ENCODE data around the gene FOXR1. TPM values are rescaled to one million over a fixed set of nuclear protein-coding genes. Genes with fewer than 3 reads are reported as not detected.
A peak's percentile ranks its signal among the peaks of the same experiment; 100 is the strongest.

The FOXR1 gene
- total and polyA plus RNA-seq, 7 donors = not detected

- 33 to 59% (median 37%) methylated on average over 15 of the region's 15 CpGs for WGBS, 3 donors
- Histone ChIP-seq H3K9me3 (no peaks in the 10 kb centered on the region), H3K36me3 (ENCODE audit: insufficient read depth in 1 of 2, low read depth in 1 of 2) (peaks cover 0 to 64% of the 10 kb centered on the region in 2 donors), H3K27ac (peak overlapping the region; percentile 93), H3K4me1 (peaks cover 85% of the 10 kb centered on the region), H3K4me3 (peak overlapping the region; percentile 38), H3K27me3 (ENCODE audit: insufficient read depth in 3 of 3, low read length in 2 of 3) (no peaks in the 10 kb centered on the region)
- DNase-seq = no peak
- peak in 1 of 4 donors; percentile 9 for ATAC-seq
- TF ChIP-seq, protein P1, sequence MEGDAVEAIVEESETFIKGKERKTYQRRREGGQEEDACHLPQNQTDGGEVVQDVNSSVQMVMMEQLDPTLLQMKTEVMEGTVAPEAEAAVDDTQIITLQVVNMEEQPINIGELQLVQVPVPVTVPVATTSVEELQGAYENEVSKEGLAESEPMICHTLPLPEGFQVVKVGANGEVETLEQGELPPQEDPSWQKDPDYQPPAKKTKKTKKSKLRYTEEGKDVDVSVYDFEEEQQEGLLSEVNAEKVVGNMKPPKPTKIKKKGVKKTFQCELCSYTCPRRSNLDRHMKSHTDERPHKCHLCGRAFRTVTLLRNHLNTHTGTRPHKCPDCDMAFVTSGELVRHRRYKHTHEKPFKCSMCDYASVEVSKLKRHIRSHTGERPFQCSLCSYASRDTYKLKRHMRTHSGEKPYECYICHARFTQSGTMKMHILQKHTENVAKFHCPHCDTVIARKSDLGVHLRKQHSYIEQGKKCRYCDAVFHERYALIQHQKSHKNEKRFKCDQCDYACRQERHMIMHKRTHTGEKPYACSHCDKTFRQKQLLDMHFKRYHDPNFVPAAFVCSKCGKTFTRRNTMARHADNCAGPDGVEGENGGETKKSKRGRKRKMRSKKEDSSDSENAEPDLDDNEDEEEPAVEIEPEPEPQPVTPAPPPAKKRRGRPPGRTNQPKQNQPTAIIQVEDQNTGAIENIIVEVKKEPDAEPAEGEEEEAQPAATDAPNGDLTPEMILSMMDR (IDR thresholded peaks at IDR 0.05) = no peak
- intact Hi-C loops (cut with DNase I) = no loop called here
Observed at GRCh38 chr11:119024430-119025098, 53.0 kb downstream of the FOXR1 start.

- intact Hi-C loops (cut with DNase I) = no loop called here
- DNase-seq (no peak), ATAC-seq (peak in 1 of 4 donors; percentile 22)
- 19 to 39% (median 20%) methylated on average over 5 of the region's 5 CpGs for WGBS, 3 donors
- Histone ChIP-seq H3K36me3 (ENCODE audit: insufficient read depth in 1 of 2, low read depth in 1 of 2) (peaks cover 0 to 64% of the 10 kb centered on the region in 2 donors), H3K4me3 (peak overlapping the region; percentile 38), H3K9me3 (no peaks in the 10 kb centered on the region), H3K27ac (peak overlapping the region; percentile 93), H3K27me3 (ENCODE audit: insufficient read depth in 3 of 3, low read length in 2 of 3) (no peaks in the 10 kb centered on the region), H3K4me1 (peaks cover 85% of the 10 kb centered on the region)
- TF ChIP-seq, protein P1 (IDR thresholded peaks at IDR 0.05) = no peak
Observed at GRCh38 chr11:119025099-119025473, 53.5 kb downstream of the FOXR1 start.

DNA sequence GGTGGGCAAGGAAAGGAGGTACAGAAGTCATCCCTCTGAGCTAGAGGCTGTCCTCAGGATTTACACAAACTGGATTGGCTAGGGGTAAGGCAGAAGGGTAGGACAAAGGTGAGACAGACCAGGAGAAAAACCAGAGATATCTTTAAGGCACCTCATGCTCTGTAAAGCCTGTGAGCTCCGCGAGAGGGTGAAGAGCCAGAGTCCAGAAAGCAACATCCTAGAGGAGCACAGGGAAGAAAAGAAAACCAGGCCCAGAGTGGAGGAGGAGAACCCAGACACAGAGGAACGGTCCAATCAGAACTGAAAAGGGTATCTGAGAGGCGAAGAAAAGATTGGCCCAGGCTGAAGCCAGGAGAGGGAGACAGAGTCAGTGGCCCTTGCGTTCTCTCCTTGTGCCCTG lies 54.0 kb downstream of the FOXR1 start:
- TF ChIP-seq, protein P1 (IDR thresholded peaks at IDR 0.05) = no peak
- WGBS, 3 donors = 79 to 97% (median 81%) methylated on average over 5 of the region's 5 CpGs
- Histone ChIP-seq H3K27ac (peak overlapping the region; percentile 93), H3K4me1 (peaks cover 82% of the 10 kb centered on the region), H3K36me3 (ENCODE audit: insufficient read depth in 1 of 2, low read depth in 1 of 2) (peaks cover 0 to 59% of the 10 kb centered on the region in 2 donors), H3K27me3 (ENCODE audit: insufficient read depth in 3 of 3, low read length in 2 of 3) (no peaks in the 10 kb centered on the region), H3K9me3 (no peaks in the 10 kb centered on the region), H3K4me3 (no peak overlapping the region)
- ATAC-seq = no peak
- intact Hi-C loops (cut with DNase I) = no loop called here
- no peak for DNase-seq

DNA sequence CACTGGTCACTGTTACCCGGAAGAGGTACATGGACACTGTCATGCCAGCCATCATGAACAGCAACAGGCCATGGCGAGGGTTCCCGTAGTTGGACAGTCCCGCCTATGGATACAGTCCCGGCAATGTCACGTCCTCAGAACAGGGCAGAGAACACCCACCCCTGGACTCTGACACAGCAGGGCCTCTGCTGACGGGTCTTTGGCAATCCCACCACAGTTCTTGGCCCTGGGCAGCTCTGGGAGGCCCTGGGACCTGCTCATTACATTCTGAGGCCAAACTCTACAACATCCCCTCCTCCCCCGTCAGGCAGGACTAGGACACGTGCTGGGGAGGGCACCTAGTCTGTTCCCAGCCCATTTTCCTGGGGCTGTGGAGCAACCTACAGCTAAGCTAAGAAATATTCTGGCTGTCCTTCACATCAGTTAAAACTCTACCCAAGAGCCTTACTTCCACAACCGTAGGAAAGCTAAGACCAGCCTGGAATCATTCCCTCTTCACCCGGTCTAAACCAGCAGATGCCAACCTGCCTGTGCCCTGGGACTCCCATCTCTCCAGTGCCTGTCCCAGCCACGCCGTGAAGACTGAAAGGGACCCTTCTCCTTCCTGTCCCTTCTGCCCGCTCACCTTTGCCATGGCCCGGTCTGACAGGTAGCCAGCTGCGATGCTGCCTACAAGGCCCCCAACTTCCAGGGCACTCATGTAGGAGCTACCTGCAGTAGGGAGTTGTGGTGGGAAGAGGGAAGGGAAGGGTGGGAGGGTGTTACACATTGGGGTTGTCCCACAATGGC lies 54.6 kb downstream of the FOXR1 start:
- Histone ChIP-seq H3K27ac (peak overlapping the region; percentile 93), H3K27me3 (ENCODE audit: insufficient read depth in 3 of 3, low read length in 2 of 3) (no peaks in the 10 kb centered on the region), H3K36me3 (ENCODE audit: insufficient read depth in 1 of 2, low read depth in 1 of 2) (peaks cover 0 to 53% of the 10 kb centered on the region in 2 donors), H3K9me3 (no peaks in the 10 kb centered on the region), H3K4me3 (peak overlapping the region; percentile 2), H3K4me1 (peaks cover 76% of the 10 kb centered on the region)
- intact Hi-C loops (cut with DNase I) = no loop called here
- TF ChIP-seq, protein P1 (IDR thresholded peaks at IDR 0.05) = no peak
- WGBS, 3 donors = 49 to 84% (median 49%) methylated on average over 16 of the region's 16 CpGs
- ATAC-seq (peak in 2 of 4 donors; percentile 12 to 16), DNase-seq (no peak)

Data from psoas muscle (tissue), 8 donors.